ENCODE results near the gene L1CAM. TPM values are rescaled to one million over a fixed set of nuclear protein-coding genes. Genes with fewer than 3 reads are reported as not detected.

The L1CAM gene
- total RNA-seq, 2 experiments from 2014 or later: 1.9 to 2.1 TPM

DNA sequence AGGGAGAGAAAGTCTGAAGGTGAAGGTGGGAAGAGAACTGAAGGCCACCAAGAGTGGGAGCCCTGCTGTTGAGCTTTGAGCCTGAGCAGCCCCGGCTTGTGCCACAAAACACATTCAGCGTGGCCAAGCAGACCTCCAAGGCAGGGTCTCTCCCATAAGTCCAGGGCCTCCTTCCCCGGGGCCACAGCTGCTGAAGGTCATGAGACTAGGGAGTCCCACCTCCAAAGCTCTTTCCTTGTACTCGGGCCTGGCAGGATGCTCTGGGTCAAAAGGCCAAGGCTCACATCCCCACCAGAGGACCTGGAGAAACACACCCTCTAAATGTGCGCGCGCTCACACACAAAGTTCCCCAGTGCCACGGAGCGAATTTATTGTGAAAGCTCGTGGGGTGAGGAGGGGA, 43.6 kb upstream of the L1CAM start:
- Mint-ChIP-seq H3K4me1 (peaks cover 30% of the 10 kb centered on the region), H3K27me3 (no peaks in the 10 kb centered on the region), H3K9me3 (no peaks in the 10 kb centered on the region), H3K4me3 (peak overlapping the region; percentile 90), H3K27ac (no peak overlapping the region), H3K36me3 (ENCODE audit: low read depth) (peaks cover 22% of the 10 kb centered on the region)
- CTCF ChIA-PET: interaction anchor here (0.9 to 16.0 kb wide), 2 partner anchors 18 to 19 kb away, joined by 3 to 205 read pairs; partner anchors contain the start of gene RENBP
- DNase-seq: no peak
- POLR2A ChIA-PET: no interaction called here

DNA sequence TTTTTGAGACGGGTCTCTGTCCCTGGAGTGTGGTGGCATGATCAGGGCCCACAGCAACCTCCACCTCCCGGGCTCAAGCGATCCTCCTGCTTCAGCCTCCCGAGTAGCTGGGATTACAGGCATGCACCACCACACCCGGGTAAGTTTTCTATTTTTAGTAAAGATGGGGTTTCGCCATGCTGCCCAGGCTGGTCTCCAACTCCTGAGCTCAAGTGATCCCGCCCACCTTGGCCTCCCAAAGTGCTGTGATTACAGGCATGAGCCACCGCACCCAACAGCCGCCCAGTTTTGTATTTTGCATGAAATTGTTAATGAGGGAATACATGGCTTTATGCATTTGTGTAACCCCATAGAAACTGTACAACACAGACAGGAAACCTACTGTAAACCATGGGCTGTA, 42.9 kb upstream of the L1CAM start:
- Mint-ChIP-seq H3K27me3 (no peaks in the 10 kb centered on the region), H3K27ac (peak overlapping the region; percentile 98), H3K9me3 (no peaks in the 10 kb centered on the region), H3K4me3 (peak overlapping the region; percentile 90), H3K36me3 (ENCODE audit: low read depth) (peaks cover 30% of the 10 kb centered on the region), H3K4me1 (peaks cover 25% of the 10 kb centered on the region)
- ChIA-PET CTCF (interaction anchor here (0.9 to 16.0 kb wide), 6 partner anchors 9 to 45 kb away, joined by 3 to 205 read pairs (median 3); partner anchors contain the start of gene RENBP), POLR2A (no interaction called here)
- no peak for DNase-seq

DNA sequence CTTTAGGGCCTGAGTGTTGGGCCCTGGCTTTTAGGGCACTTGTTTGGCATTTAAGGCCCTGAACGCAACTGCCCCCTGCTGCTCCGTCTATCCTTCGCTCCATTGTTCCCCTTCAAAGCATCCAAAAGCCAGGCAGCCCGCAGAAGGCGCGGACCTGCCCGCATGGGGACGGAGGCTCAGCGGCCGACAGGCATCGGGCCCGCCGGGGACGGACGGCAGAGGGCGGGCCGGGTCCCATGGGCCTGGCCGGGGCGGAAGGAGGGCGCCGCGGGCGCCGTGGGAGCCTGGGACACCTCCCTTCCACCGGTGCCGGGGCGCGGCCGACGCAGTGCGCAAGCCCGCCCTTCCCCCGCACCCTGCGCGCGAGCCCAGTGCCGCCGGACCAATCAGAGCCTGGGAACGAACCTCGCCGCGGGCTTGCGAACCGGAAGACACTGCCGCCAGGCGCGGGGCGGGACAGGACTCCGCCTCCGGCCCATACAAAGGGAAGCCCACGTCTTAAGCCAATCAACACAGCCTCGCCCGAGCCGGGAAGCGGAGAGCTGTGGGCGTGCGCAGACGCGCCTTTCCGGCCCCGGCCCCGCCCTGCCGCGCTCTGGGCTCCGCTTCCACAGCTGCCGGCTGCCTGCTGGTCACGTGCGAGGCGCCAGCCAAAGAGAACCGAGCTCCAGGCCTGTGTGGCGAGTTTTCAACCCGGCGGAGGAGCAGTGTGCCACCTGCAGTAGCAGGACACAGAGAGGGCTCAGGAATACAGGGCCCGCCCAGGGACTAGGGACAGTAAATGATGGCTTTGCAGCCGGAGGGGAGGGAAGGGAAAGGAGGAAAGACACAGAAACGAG, 42.2 kb upstream of the L1CAM start:
- peak overlapping the region; percentile 90 for H3K4me3 Mint-ChIP-seq

DNA sequence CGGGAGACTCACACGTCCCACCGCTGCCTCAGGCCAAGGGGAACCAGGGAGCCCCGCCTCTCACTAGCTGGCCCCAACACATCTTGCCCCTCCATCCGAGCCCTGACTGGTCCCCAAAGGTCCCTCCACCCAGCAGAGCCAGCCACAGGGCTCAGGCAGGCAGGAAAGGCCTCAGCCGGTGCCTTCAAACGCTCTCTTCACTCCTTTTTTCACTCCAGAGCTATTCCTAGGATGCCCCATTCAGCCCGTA, 41.6 kb upstream of the L1CAM start:
- Mint-ChIP-seq H3K4me3 (peak overlapping the region; percentile 85), H3K36me3 (ENCODE audit: low read depth) (peaks cover 38% of the 10 kb centered on the region), H3K4me1 (peaks cover 30% of the 10 kb centered on the region), H3K27me3 (no peaks in the 10 kb centered on the region), H3K9me3 (no peaks in the 10 kb centered on the region), H3K27ac (peak overlapping the region; percentile 94)
- no peak for DNase-seq
- ChIA-PET POLR2A (no interaction called here), CTCF (interaction anchor here (0.6 to 16.0 kb wide), 4 partner anchors 10 to 547 kb away, joined by 3 to 205 read pairs (median 4); partner anchors contain the start of gene RENBP)

More for the DNA sequence above, 42.2 kb upstream of the L1CAM start:
- H3K27ac Mint-ChIP-seq: peak overlapping the region; percentile 98
- H3K4me1 Mint-ChIP-seq: peaks cover 27% of the 10 kb centered on the region
- no peaks in the 10 kb centered on the region for H3K27me3 Mint-ChIP-seq
- ChIA-PET CTCF (interaction anchor here (0.6 to 16.0 kb wide), 7 partner anchors 9 to 547 kb away, joined by 3 to 205 read pairs (median 3); partner anchors contain the start of gene RENBP), POLR2A (no interaction called here)
- DNase-seq: peak; percentile 93
- H3K36me3 Mint-ChIP-seq (ENCODE audit: low read depth): peaks cover 36% of the 10 kb centered on the region
- H3K9me3 Mint-ChIP-seq: no peaks in the 10 kb centered on the region

GRCh38 chrX:153926858-153927671, 41.1 kb upstream of the L1CAM start:
- peak overlapping the region; percentile 94 for H3K27ac Mint-ChIP-seq
- POLR2A ChIA-PET: no interaction called here
- peaks cover 34% of the 10 kb centered on the region for H3K4me1 Mint-ChIP-seq
- H3K27me3 Mint-ChIP-seq: no peaks in the 10 kb centered on the region
- peak; percentile 83 for DNase-seq
- CTCF ChIA-PET: interaction anchor here (0.5 to 16.0 kb wide), 6 partner anchors 9 to 341 kb away, joined by 3 to 205 read pairs (median 6); partner anchors contain the start of gene RENBP
- H3K4me3 Mint-ChIP-seq: peak overlapping the region; percentile 85
- no peaks in the 10 kb centered on the region for H3K9me3 Mint-ChIP-seq
- H3K36me3 Mint-ChIP-seq (ENCODE audit: low read depth): peaks cover 40% of the 10 kb centered on the region

DNA sequence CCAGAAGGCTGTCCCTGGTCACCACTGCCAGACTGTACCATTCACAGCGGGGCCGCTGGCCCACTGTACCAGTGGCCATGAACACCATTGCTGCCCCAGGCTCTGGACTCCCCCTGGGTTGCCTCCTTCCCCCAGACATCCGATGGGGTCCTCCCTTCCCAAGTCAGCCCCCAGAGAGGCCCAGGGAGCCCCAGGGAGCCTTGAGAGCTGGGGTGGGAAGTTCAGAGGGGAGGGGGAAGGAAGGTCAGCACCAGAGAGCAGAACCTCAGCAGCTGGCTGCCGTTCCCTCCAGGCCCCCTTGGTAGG, 40.5 kb upstream of the L1CAM start:
- Mint-ChIP-seq H3K4me1 (peaks cover 34% of the 10 kb centered on the region), H3K9me3 (no peaks in the 10 kb centered on the region), H3K36me3 (ENCODE audit: low read depth) (peaks cover 37% of the 10 kb centered on the region), H3K4me3 (peak overlapping the region; percentile 85), H3K27me3 (no peaks in the 10 kb centered on the region), H3K27ac (peak overlapping the region; percentile 94)
- ChIA-PET CTCF (interaction anchor here (0.5 to 16.0 kb wide), 4 partner anchors 20 to 341 kb away, joined by 3 to 205 read pairs (median 10); partner anchors contain the start of gene RENBP), POLR2A (no interaction called here)
- DNase-seq: no peak

- peak within 1 kb of the TSS; percentile 94 for H3K27ac Mint-ChIP-seq
- peak within 1 kb of the TSS; percentile 90 for H3K4me3 Mint-ChIP-seq
- no peaks in the 10 kb centered on the region for H3K9me3 Mint-ChIP-seq
- H3K27me3 Mint-ChIP-seq: no peaks in the 10 kb centered on the region
- peaks cover 34% of the 10 kb centered on the region for H3K36me3 Mint-ChIP-seq (ENCODE audit: low read depth)
- H3K4me1 Mint-ChIP-seq: peaks cover 30% of the 10 kb centered on the region
- CTCF ChIA-PET: interaction anchor here (0.5 to 16.0 kb wide), 9 partner anchors 12 to 340 kb away, joined by 3 to 205 read pairs (median 5); partner anchors contain the start of genes HCFC1 and RENBP
- POLR2A ChIA-PET: no interaction called here
- peak; percentile 46 for DNase-seq
Measured at GRCh38 chrX:153925739-153926551, 40.0 kb upstream of the L1CAM start, which contains the start of gene ARHGAP4. TSS of gene ARHGAP4 (minus strand) at chrX:153926264. CDS start at chrX:153926202, 62 bp downstream.

GRCh38 chrX:153925387-153925738, 39.4 kb upstream of the L1CAM start:
- Mint-ChIP-seq H3K4me1 (peaks cover 25% of the 10 kb centered on the region), H3K9me3 (no peaks in the 10 kb centered on the region), H3K4me3 (peak overlapping the region; percentile 90), H3K27ac (peak overlapping the region; percentile 92), H3K36me3 (ENCODE audit: low read depth) (peaks cover 34% of the 10 kb centered on the region), H3K27me3 (no peaks in the 10 kb centered on the region)
- CTCF ChIA-PET: interaction anchor here (0.9 to 16.0 kb wide), 10 partner anchors 8 to 46 kb away, joined by 3 to 205 read pairs (median 5); partner anchors contain the start of genes HCFC1 and RENBP
- POLR2A ChIA-PET: no interaction called here
- DNase-seq: no peak

DNA sequence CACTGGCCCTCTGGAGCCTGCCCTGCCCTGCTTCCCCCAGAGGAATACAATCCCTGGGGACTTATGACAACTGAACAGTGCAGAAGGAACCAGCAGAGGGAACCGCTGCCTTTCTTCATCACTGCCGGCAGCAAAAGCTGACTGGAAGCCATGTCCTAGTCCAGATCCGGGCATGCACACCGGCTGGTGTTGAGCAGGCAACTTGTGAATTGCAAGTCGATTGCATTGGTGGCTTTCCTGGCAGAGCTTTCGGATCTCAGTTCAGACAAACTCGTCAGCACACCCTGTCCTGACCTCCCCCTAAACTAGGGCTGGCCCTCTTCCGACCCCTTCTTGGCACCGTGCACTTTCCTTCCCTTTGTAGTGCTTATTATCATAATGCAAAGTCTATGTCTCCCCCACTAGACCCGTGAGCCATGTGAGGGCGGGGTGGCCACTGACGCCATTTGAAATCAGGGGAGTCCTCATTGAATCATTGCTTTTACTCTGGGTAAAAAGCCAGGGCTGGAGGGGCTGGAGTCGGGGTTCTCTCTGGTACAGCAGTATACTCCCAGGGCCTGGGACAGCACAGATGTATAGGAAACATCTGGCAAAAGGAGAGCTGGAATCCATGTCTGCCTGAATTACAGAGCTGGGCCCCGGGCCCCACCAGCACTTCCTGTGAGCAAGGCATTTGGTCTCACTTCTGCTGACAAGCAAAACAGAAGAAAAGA, 38.3 kb upstream of the L1CAM start:
- ChIA-PET POLR2A (no interaction called here), CTCF (interaction anchor here (0.6 to 16.0 kb wide), 10 partner anchors 9 to 162 kb away, joined by 3 to 205 read pairs (median 4); partner anchors contain the start of genes HCFC1 and RENBP)
- DNase-seq: peak; percentile 48
- peak overlapping the region; percentile 90 for H3K4me3 Mint-ChIP-seq
- peak overlapping the region; percentile 92 for H3K27ac Mint-ChIP-seq
- H3K36me3 Mint-ChIP-seq (ENCODE audit: low read depth): peaks cover 36% of the 10 kb centered on the region
- H3K4me1 Mint-ChIP-seq: peaks cover 25% of the 10 kb centered on the region
- no peaks in the 10 kb centered on the region for H3K27me3 Mint-ChIP-seq
- H3K9me3 Mint-ChIP-seq: no peaks in the 10 kb centered on the region

DNA sequence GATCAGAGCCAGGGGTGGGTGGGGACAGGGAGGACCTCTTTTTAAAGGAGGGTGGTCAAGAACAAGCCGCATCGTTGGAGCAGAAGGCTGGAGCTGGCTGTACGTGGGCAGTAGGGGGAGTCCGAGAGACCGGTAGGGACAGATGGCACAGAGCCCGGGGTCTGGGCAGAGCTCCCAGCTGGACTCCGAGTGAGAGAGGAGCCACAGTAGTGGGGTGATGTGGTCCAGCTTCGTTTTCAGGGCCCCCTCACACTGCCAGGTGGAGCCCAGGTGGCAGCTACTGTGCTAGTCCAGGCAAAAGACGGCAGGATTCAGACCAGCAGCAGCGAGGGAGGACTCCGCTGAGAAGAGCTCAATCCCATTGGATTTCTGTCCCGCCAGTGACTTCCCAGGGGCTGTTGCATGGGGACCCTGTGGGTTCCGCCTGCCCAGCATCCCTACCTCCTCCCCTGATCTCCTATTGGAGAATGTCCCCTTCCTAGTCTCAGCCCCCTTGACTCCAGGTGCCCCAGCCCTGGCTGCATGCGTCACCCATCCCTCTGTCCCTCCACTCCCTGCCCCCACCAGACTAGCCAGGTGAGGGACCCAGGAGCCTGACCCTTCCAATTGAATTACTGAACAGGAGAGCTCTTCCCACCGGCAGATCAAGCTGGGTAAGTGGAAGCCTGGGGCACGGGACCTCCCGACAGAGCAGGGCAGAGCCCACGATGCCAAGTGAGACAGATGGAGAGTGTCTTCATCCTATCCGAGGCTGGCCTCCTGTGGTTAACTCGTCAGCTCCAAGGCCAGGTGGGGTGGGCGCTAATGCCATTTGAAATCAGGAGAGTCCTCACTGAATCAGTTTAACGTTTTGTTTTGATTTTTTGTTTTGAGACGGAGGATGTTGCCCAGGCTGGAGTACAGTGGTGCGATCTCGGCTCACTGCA, 37.2 kb upstream of the L1CAM start:
- Mint-ChIP-seq H3K9me3 (no peaks in the 10 kb centered on the region), H3K27me3 (no peaks in the 10 kb centered on the region), H3K4me3 (peak overlapping the region; percentile 90), H3K27ac (peak overlapping the region; percentile 92), H3K4me1 (peaks cover 18% of the 10 kb centered on the region), H3K36me3 (ENCODE audit: low read depth) (peaks cover 34% of the 10 kb centered on the region)
- CTCF ChIA-PET: interaction anchor here (0.8 to 16.0 kb wide), 8 partner anchors 10 to 79 kb away, joined by 3 to 205 read pairs (median 4); partner anchors contain the start of gene RENBP
- POLR2A ChIA-PET: no interaction called here
- no peak for DNase-seq
